Measurements from ENCODE around the gene ATP6V1G2. TPM values are rescaled to one million over a fixed set of nuclear protein-coding genes. Genes with fewer than 3 reads are reported as not detected.

ATP6V1G2 gene
- total RNA-seq, 2 experiments from 2014 or later = 2.7 to 3.8 TPM

DNA sequence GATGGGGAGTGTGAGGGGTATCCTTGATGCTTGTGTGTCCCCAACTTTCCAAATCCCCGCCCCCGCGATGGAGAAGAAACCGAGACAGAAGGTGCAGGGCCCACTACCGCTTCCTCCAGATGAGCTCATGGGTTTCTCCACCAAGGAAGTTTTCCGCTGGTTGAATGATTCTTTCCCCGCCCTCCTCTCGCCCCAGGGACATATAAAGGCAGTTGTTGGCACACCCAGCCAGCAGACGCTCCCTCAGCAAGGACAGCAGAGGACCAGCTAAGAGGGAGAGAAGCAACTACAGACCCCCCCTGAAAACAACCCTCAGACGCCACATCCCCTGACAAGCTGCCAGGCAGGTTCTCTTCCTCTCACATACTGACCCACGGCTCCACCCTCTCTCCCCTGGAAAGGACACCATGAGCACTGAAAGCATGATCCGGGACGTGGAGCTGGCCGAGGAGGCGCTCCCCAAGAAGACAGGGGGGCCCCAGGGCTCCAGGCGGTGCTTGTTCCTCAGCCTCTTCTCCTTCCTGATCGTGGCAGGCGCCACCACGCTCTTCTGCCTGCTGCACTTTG lies 29.0 kb upstream of the ATP6V1G2 start, which contains the start of gene TNF:
Gene TNF, plus strand, starts transcription at position 231 of the 567 bp plus-strand sequence. Its CDS starts 177 bp downstream, at position 408.
- Mint-ChIP-seq H3K4me1 (peaks cover 73% of the 10 kb centered on the region), H3K9me3 (no peaks in the 10 kb centered on the region), H3K27me3 (peaks cover 2% of the 10 kb centered on the region), H3K4me3 (peak within 1 kb of the TSS; percentile 94), H3K27ac (peak within 1 kb of the TSS; percentile 96), H3K36me3 (ENCODE audit: low read depth) (peaks cover 56% of the 10 kb centered on the region)
- ChIA-PET POLR2A (interaction anchor here (0.6 to 36.9 kb wide), 20 partner anchors 3 to 1396 kb away, joined by 3 to 1578 read pairs (median 6); partner anchors contain the start of genes ATP6V1G2, BAG6, C6orf47 and CLIC1), CTCF (interaction anchor here (0.7 to 18.7 kb wide), 8 partner anchors 9 to 260 kb away, joined by 3 to 640 read pairs (median 18); partner anchors contain the start of genes ATP6V1G2, DDX39B, LST1 and LTB)
- peak; percentile 91 for DNase-seq

DNA sequence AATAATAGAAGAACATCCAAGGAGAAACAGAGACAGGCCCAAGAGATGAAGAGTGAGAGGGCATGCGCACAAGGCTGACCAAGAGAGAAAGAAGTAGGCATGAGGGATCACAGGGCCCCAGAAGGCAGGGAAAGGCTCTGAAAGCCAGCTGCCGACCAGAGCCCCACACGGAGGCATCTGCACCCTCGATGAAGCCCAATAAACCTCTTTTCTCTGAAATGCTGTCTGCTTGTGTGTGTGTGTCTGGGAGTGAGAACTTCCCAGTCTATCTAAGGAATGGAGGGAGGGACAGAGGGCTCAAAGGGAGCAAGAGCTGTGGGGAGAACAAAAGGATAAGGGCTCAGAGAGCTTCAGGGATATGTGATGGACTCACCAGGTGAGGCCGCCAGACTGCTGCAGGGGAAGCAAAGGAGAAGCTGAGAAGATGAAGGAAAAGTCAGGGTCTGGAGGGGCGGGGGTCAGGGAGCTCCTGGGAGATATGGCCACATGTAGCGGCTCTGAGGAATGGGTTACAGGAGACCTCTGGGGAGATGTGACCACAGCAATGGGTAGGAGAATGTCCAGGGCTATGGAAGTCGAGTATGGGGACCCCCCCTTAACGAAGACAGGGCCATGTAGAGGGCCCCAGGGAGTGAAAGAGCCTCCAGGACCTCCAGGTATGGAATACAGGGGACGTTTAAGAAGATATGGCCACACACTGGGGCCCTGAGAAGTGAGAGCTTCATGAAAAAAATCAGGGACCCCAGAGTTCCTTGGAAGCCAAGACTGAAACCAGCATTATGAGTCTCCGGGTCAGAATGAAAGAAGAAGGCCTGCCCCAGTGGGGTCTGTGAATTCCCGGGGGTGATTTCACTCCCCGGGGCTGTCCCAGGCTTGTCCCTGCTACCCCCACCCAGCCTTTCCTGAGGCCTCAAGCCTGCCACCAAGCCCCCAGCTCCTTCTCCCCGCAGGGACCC lies 28.0 kb upstream of the ATP6V1G2 start:
- Mint-ChIP-seq H3K4me1 (peaks cover 80% of the 10 kb centered on the region), H3K9me3 (no peaks in the 10 kb centered on the region), H3K36me3 (ENCODE audit: low read depth) (peaks cover 46% of the 10 kb centered on the region), H3K4me3 (peak overlapping the region; percentile 94), H3K27ac (peak overlapping the region; percentile 96), H3K27me3 (peaks cover 10% of the 10 kb centered on the region)
- CTCF ChIA-PET = interaction anchor here (0.7 to 18.7 kb wide), 9 partner anchors 10 to 288 kb away, joined by 3 to 640 read pairs (median 7); partner anchors contain the start of genes ATP6V1G2, DDX39B, LST1 and LTB
- POLR2A ChIA-PET = interaction anchor here (0.5 to 36.9 kb wide), 18 partner anchors 2 to 1398 kb away, joined by 3 to 1578 read pairs (median 9); partner anchors contain the start of genes ATP6V1G2, BAG6, CLIC1 and CSNK2B
- no peak for DNase-seq

DNA sequence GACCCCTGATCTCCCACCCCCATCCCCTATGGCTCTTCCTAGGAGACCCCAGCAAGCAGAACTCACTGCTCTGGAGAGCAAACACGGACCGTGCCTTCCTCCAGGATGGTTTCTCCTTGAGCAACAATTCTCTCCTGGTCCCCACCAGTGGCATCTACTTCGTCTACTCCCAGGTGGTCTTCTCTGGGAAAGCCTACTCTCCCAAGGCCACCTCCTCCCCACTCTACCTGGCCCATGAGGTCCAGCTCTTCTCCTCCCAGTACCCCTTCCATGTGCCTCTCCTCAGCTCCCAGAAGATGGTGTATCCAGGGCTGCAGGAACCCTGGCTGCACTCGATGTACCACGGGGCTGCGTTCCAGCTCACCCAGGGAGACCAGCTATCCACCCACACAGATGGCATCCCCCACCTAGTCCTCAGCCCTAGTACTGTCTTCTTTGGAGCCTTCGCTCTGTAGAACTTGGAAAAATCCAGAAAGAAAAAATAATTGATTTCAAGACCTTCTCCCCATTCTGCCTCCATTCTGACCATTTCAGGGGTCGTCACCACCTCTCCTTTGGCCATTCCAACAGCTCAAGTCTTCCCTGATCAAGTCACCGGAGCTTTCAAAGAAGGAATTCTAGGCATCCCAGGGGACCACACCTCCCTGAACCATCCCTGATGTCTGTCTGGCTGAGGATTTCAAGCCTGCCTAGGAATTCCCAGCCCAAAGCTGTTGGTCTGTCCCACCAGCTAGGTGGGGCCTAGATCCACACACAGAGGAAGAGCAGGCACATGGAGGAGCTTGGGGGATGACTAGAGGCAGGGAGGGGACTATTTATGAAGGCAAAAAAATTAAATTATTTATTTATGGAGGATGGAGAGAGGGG lies 27.1 kb upstream of the ATP6V1G2 start:
- POLR2A ChIA-PET = interaction anchor here (0.7 to 36.9 kb wide), 11 partner anchors 1 to 1398 kb away, joined by 3 to 1578 read pairs (median 51); partner anchors contain the start of genes ATP6V1G2, CLIC1, DDX39B and LST1
- CTCF ChIA-PET = interaction anchor here (1.2 to 18.7 kb wide), 6 partner anchors 11 to 289 kb away, joined by 3 to 640 read pairs (median 49); partner anchors contain the start of genes ATP6V1G2, DDX39B, LST1 and LTB
- Mint-ChIP-seq H3K36me3 (ENCODE audit: low read depth) (peaks cover 37% of the 10 kb centered on the region), H3K27me3 (peaks cover 14% of the 10 kb centered on the region), H3K27ac (peak overlapping the region; percentile 96), H3K4me1 (peaks cover 80% of the 10 kb centered on the region), H3K4me3 (peak overlapping the region; percentile 94), H3K9me3 (no peaks in the 10 kb centered on the region)
- no peak for DNase-seq

DNA sequence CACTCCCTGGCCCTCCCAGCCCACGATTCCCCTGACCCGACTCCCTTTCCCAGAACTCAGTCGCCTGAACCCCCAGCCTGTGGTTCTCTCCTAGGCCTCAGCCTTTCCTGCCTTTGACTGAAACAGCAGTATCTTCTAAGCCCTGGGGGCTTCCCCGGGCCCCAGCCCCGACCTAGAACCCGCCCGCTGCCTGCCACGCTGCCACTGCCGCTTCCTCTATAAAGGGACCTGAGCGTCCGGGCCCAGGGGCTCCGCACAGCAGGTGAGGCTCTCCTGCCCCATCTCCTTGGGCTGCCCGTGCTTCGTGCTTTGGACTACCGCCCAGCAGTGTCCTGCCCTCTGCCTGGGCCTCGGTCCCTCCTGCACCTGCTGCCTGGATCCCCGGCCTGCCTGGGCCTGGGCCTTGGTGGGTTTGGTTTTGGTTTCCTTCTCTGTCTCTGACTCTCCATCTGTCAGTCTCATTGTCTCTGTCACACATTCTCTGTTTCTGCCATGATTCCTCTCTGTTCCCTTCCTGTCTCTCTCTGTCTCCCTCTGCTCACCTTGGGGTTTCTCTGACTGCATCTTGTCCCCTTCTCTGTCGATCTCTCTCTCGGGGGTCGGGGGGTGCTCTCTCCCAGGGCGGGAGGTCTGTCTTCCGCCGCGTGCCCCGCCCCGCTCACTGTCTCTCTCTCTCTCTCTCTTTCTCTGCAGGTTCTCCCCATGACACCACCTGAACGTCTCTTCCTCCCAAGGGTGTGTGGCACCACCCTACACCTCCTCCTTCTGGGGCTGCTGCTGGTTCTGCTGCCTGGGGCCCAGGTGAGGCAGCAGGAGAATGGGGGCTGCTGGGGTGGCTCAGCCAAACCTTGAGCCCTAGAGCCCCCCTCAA lies 25.9 kb upstream of the ATP6V1G2 start, which contains the start of gene LTA:
Gene LTA, plus strand, starts transcription at position 249 of the 871 bp plus-strand sequence. Its CDS starts 454 bp downstream, at position 703.
- POLR2A ChIA-PET = interaction anchor here (1.1 to 36.9 kb wide), 8 partner anchors 0 to 165 kb away, joined by 3 to 1578 read pairs (median 108); partner anchors contain the start of genes ATP6V1G2, CLIC1, DDX39B and LST1
- CTCF ChIA-PET = interaction anchor here (5.1 to 18.7 kb wide), 5 partner anchors 10 to 26 kb away, joined by 53 to 640 read pairs (median 70); partner anchors contain the start of genes ATP6V1G2, DDX39B, LST1 and LTB
- Mint-ChIP-seq H3K4me1 (peaks cover 87% of the 10 kb centered on the region), H3K36me3 (ENCODE audit: low read depth) (peaks cover 32% of the 10 kb centered on the region), H3K9me3 (no peaks in the 10 kb centered on the region), H3K4me3 (peak within 1 kb of the TSS; percentile 94), H3K27me3 (peaks cover 22% of the 10 kb centered on the region), H3K27ac (peak within 1 kb of the TSS; percentile 96)
- DNase-seq = peak; percentile 79

DNA sequence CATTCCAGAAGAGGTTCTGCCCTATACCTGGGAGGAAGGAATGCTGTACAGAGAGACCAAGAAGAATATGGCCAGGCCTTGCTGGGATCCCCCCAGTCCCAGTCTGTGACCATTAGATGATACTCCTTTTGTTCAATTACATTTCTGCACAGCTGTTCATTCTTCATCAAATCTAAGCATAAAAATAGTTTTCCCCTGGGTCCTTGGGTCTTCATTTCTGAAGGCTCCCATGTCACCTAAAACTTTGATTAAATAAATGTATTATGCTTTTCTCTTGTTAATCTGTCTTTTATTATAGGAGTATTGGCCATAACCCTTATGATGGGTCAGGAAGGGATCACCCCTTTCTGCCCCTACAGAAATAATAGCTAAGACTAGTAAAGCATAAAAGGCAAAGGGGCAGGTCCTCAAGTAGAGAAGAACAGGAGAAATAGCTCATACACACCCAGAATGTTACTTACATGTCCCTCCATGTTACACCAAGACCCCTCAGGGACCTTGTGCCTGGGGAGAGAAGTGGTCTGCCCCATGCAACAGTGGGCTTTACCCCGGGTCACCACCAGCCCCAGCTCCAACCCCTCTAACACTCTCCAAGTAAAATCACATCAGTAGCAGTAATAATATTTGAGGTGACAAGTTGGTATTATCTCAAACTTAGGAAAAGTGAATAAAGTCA lies 23.6 kb upstream of the ATP6V1G2 start:
- POLR2A ChIA-PET = interaction anchor here (0.9 to 36.9 kb wide), 8 partner anchors 2 to 626 kb away, joined by 3 to 1578 read pairs (median 4); partner anchors contain the start of genes DDX39B, LST1, LTA and LTB
- CTCF ChIA-PET = interaction anchor here (0.7 to 5.4 kb wide), 7 partner anchors 11 to 28 kb away, joined by 3 to 63 read pairs (median 6); partner anchors contain the start of genes LST1, LTB and NCR3
- H3K9me3 Mint-ChIP-seq = no peaks in the 10 kb centered on the region
- peaks cover 18% of the 10 kb centered on the region for H3K36me3 Mint-ChIP-seq (ENCODE audit: low read depth)
- H3K27ac Mint-ChIP-seq = no peak overlapping the region
- peaks cover 76% of the 10 kb centered on the region for H3K4me1 Mint-ChIP-seq
- no peak overlapping the region for H3K4me3 Mint-ChIP-seq
- DNase-seq = no peak
- H3K27me3 Mint-ChIP-seq = peaks cover 33% of the 10 kb centered on the region

DNA sequence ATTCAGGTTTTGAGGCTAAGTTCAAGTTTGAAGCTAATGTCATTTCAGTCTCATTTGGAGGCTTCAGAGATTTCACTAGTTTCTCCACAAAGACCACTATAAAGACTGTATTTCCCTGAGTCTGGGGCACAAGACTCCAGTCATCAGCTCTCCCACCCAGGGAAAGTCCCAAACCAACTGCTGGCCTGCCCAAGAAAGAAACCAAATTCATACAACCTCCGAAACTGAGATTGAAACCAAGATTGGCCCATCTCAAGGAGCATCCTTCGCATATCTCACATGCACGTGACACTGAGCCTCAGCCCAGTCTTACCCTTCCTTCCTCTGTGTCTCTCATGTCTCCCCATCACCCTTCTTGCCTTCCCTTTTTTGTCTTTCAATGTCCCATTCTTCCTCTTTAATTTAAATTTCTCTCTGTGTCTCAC lies 22.1 kb upstream of the ATP6V1G2 start:
- DNase-seq = peak; percentile 79
- peak overlapping the region; percentile 66 for H3K27ac Mint-ChIP-seq
- ChIA-PET POLR2A (interaction anchor here (0.8 to 36.9 kb wide), 7 partner anchors 4 to 294 kb away, joined by 3 to 1578 read pairs (median 7); partner anchors contain the start of genes ATP6V1G2, DDX39B, LST1 and LTA), CTCF (interaction anchor here (1.2 to 5.4 kb wide), 7 partner anchors 8 to 29 kb away, joined by 4 to 63 read pairs (median 11); partner anchors contain the start of genes DDX39B, LST1 and LTB)
- H3K27me3 Mint-ChIP-seq = peaks cover 41% of the 10 kb centered on the region
- H3K4me1 Mint-ChIP-seq = peaks cover 69% of the 10 kb centered on the region
- peak overlapping the region; percentile 23 for H3K4me3 Mint-ChIP-seq
- H3K9me3 Mint-ChIP-seq = no peaks in the 10 kb centered on the region
- H3K36me3 Mint-ChIP-seq (ENCODE audit: low read depth) = peaks cover 25% of the 10 kb centered on the region

DNA sequence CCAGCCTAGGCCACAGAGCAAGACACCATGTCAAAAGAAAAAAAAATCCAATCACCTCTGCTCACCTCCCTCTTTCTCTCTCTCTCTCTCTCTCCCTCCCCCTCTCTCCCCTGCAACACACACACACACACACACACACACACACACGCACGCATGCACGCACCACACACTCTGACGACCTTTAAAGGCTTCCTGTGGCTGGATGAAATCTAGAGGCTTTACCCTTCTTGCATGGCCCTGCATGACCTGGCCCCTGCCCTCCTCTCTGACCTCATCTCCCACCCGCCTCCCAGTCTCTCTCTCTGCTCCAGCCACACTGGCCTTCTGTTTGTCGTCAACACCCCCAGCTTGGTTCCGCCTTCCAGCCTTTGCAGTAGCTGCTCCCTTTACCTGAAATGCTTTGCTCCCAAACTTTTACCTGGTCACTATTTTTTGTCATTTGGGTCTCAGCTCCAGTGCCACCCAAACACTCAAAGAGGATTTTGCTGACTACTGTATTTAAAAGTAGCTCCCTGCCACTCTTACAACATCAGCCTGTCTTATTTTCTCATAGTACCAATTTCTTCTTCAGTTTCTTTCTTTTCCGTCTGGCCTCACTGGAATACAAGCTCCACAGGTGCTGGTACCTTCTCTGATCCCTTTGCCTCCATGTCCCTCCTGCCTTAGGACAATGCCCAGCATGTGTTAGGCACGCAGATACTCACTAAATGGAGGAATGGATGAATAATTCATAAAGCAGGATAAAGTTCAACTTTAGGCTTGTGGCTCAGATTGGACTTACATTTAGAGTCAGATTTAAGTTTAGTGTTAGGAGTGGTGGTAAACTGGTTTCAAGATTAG lies 21.3 kb upstream of the ATP6V1G2 start:
- H3K36me3 Mint-ChIP-seq (ENCODE audit: low read depth) = peaks cover 28% of the 10 kb centered on the region
- H3K9me3 Mint-ChIP-seq = no peaks in the 10 kb centered on the region
- peaks cover 64% of the 10 kb centered on the region for H3K4me1 Mint-ChIP-seq
- DNase-seq = no peak
- H3K27ac Mint-ChIP-seq = peak overlapping the region; percentile 66
- POLR2A ChIA-PET = interaction anchor here (0.8 to 36.9 kb wide), 7 partner anchors 5 to 295 kb away, joined by 3 to 1578 read pairs (median 7); partner anchors contain the start of genes ATP6V1G2, DDX39B, LST1 and LTA
- H3K27me3 Mint-ChIP-seq = peaks cover 47% of the 10 kb centered on the region
- CTCF ChIA-PET = interaction anchor here (0.9 to 5.4 kb wide), 8 partner anchors 9 to 30 kb away, joined by 3 to 63 read pairs (median 8); partner anchors contain the start of genes DDX39B, LST1, LTB and NCR3
- H3K4me3 Mint-ChIP-seq = peak overlapping the region; percentile 4

DNA sequence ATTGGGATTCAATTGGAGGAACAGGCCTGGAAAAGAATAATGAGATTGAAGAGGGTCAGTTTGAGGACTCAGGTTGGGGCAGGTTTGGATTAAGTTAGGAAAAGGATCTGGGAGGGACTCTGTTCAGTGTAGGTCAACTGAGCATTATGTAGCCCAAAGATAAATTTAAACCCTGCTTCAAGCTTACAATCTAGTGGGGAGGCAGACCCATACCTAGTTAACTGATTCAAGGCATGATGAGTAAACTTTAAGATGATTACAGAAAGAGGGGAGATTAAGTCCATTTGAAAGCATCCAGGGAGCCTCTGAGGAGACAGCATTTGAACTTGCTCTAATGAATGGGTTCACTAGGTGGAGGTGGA lies 14.3 kb upstream of the ATP6V1G2 start:
- ChIA-PET CTCF (interaction anchor here (2.8 to 24.6 kb wide), 2 partner anchors 15 to 37 kb away, joined by 28 to 751 read pairs; partner anchors contain the start of genes NCR3 and TNF), POLR2A (interaction anchor here (1.7 to 34.7 kb wide), 5 partner anchors 18 to 104 kb away, joined by 5 to 1578 read pairs (median 13); partner anchors contain the start of genes C6orf47, DDX39B, GPANK1 and LST1)
- H3K4me3 Mint-ChIP-seq = no peak overlapping the region
- H3K9me3 Mint-ChIP-seq = no peaks in the 10 kb centered on the region
- peaks cover 35% of the 10 kb centered on the region for H3K27me3 Mint-ChIP-seq
- peak overlapping the region; percentile 61 for H3K27ac Mint-ChIP-seq
- DNase-seq = no peak
- peaks cover 69% of the 10 kb centered on the region for H3K4me1 Mint-ChIP-seq
- peaks cover 64% of the 10 kb centered on the region for H3K36me3 Mint-ChIP-seq (ENCODE audit: low read depth)

DNA sequence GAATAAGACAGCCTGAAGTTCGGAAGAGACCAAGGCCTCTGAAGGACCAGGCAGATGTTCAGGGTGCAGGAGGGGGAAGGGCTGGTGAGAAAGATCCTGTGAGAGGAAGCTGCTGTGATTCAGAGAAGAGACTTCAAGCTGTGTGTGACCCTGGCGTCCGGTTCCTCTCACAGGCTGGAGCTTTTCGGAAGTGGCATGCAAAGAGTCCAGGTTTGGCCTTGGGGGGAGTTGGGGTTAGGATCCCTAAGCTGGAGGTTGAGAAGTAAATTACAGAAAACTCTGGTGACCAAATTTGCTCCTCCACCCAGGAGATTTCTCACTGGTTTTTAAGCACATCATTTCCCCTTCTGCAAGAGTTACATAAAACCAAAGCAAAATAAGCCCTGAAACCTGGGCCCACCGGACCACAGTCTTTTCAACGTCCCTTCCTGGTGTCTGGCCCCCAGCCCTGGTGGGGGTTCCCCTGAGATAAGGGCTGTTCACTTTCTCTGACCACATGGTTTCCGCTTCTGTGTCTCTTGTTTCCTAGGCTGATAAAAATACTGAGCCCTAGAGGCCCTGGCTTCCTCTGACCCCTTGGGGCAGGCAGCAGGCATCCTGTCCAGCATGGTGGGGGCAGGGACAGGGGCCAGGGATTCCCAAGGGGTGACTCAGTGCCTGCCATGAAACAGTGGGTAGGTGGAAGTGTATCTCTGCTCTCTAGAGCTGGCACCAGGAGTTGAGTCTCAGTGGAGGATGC lies 13.7 kb upstream of the ATP6V1G2 start:
- H3K4me3 Mint-ChIP-seq = peak overlapping the region; percentile 66
- no peaks in the 10 kb centered on the region for H3K9me3 Mint-ChIP-seq
- peak; percentile 67 for DNase-seq
- peak overlapping the region; percentile 61 for H3K27ac Mint-ChIP-seq
- H3K36me3 Mint-ChIP-seq (ENCODE audit: low read depth) = peaks cover 60% of the 10 kb centered on the region
- H3K4me1 Mint-ChIP-seq = peaks cover 69% of the 10 kb centered on the region
- CTCF ChIA-PET = interaction anchor here (0.6 to 24.6 kb wide), 8 partner anchors 9 to 98 kb away, joined by 3 to 751 read pairs (median 4); partner anchors contain the start of genes LTB, NCR3 and TNF
- H3K27me3 Mint-ChIP-seq = peaks cover 30% of the 10 kb centered on the region
- POLR2A ChIA-PET = interaction anchor here (0.7 to 34.7 kb wide), 10 partner anchors 9 to 178 kb away, joined by 3 to 1578 read pairs (median 5); partner anchors contain the start of genes C6orf47, DDX39B, GPANK1 and LST1

Data from activated CD4-positive, alpha-beta memory T cell treated with anti-CD3 and anti-CD28 coated beads, Interleukin-2, amount 10 ng/mL, durations not matched to agents 7 days and 5 days (primary cell).